Endothelial cell of umbilical vein (primary cell): ENCODE measurements around the gene TSPYL1.

Experiments used
- EZH2 ChIP-seq: IDR thresholded peaks from 2 replicates; pipeline ENCODE4 v1.6.1; 2012; ENCODE audit warnings: borderline replicate concordance, low read depth, mild to moderate bottlenecking, moderate library complexity, low read length, inconsistent platforms; ENCODE audit not compliant: severe bottlenecking
- TF ChIP-seq, protein P1 (sequence below), 2 donors: IDR thresholded peaks; 1 replicate in 1 of 2; 2 replicates in 1 of 2; pipeline ENCODE4 v1.5.1; 2011; ENCODE audit warnings: low read length in 2 of 2, mild to moderate bottlenecking in 2 of 2, moderate library complexity in 2 of 2, control low read depth in 1 of 2, inconsistent platforms in 1 of 2, low read depth in 1 of 2; ENCODE audit not compliant: insufficient read depth in 1 of 2; ENCODE audit errors: extremely low read depth in 1 of 2

DNA sequence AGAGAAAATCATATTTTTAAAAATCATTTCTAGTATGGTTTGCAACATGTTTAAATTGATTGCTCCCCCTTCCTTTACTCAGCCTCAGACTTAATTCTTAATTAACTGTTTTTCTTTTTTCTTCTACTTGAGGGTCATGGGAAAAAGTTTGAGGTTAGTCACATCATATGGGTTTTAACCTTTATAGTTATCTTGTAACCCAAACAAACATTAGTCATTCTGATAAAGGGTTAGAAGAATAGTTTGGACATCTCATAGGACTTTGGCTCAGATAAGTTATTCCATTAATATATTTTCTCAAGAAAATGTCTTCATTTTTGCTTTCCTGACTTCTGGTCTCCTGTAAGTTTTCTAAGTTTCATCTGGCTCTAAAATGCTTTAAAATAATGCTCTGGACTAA is 34.5 kb upstream of the TSPYL1 start:
- TF ChIP-seq EZH2: no peak
- TF ChIP-seq, protein P1, sequence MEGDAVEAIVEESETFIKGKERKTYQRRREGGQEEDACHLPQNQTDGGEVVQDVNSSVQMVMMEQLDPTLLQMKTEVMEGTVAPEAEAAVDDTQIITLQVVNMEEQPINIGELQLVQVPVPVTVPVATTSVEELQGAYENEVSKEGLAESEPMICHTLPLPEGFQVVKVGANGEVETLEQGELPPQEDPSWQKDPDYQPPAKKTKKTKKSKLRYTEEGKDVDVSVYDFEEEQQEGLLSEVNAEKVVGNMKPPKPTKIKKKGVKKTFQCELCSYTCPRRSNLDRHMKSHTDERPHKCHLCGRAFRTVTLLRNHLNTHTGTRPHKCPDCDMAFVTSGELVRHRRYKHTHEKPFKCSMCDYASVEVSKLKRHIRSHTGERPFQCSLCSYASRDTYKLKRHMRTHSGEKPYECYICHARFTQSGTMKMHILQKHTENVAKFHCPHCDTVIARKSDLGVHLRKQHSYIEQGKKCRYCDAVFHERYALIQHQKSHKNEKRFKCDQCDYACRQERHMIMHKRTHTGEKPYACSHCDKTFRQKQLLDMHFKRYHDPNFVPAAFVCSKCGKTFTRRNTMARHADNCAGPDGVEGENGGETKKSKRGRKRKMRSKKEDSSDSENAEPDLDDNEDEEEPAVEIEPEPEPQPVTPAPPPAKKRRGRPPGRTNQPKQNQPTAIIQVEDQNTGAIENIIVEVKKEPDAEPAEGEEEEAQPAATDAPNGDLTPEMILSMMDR (IDR thresholded peaks at IDR 0.05; ENCODE audit: extremely low read depth in 1 of 2, insufficient read depth in 1 of 2, low read depth in 1 of 2, low read length in 2 of 2): no peak
